Stimulated activated CD4-positive, alpha-beta T cell treated with anti-CD3 and anti-CD28 coated beads, Interleukin-4, amount 100 ng/mL, for 1 hour (primary cell): Measurements from ENCODE around the gene FAM163A.
"Not testable (repeated sequence)": the region's sequence is repeated elsewhere in the genome, so short reads cannot be mapped to it uniquely, and the experiment has no call there.

ENCODE experiments used
- DNase-seq: peaks from one replicate; pipeline ENCODE4 v3.0.0-alpha.2; 2020

Gene FAM163A

DNA sequence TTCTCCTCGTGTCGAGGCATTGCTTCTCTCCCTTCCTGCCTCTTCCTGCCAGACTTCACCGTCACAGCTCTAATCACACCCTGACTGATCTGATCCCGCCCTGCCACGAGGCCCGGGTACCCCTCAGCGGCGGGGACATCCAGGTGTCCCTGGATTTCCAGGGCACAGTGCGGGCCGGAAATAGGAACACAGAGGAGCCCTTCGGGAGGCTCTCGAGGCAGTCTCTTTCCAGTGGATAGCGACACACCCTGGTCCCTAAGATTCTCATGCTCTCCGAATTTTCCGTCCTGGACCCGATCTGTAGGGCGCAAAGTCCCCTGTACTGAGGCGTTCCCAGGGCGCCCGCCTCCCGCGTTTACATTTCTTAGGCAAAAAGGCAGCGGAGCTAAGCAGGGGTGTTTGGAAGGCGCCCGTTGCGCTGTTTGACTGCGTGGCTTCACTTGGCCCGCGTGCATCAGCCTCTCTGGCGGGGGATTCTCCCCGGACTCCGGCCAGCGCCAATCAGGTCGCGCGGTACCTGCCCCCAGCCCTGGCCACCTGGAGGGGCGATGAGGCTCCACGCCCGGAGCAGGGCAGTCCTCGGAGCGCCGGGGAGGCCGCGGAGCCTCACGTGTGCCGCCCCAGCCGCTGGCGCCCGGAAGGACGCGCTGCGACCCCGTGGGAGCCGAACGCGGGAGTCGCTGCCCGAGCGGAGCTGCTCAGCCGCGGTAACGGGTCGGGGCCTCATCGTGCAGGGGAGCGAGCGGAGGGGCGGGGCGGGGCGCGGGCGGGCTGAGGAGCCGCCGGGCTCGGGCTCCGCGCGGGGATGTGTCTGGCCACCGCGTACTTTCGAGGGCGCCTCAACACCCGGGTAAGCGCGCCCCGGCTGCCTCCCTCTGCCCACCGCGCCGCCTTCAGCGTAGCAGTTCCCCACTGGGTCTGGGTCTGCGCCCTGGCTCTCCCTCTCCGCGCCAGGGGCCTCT, at the start of gene FAM163A:
FAM163A (plus strand) TSS at position 575 of the 962 bp plus-strand sequence. CDS start 69,807 bp downstream, outside the sequence.
- DNase-seq: peak; percentile 7

- not testable (repeated sequence) for DNase-seq
These were observed 48.6 kb upstream of the FAM163A start for GRCh38 chr1:179694530-179694929.

GRCh38 chr1:179702946-179703539, 40.0 kb upstream of the FAM163A start:
- DNase-seq: no peak

DNA sequence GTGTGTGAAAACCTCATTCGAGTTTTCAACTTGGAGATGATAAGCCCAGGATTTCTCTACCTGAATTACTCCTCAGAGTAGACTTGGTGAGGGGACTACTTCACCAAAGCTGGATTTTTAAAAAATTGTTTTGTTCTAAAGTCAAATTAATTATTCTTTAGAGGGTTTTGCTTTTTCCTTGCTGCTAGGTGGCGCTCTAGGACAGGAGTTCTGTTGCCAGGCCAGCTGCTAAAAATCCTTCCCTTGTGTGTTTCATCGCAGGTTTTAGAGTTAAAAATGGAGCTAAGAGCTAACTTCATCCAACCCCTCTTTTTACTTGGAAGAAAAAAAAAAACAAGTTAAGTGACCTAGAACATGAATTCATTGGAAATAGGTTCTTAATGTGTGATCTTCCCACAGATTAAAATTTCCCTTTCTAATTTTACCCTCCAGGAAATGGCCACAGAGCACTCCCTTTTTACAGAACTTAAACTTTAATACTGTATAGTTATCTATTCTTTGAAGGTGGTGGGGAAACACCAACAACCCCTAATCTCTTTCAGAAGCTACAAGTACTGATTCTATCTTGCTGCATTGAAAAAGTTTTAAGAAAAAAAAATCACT, 36.7 kb upstream of the FAM163A start:
- peak; percentile 47 for DNase-seq

GRCh38 chr1:179707406-179707805, 35.7 kb upstream of the FAM163A start:
- DNase-seq: no peak

- DNase-seq: no peak
These were observed 34.5 kb upstream of the FAM163A start for GRCh38 chr1:179708434-179709195.

DNA sequence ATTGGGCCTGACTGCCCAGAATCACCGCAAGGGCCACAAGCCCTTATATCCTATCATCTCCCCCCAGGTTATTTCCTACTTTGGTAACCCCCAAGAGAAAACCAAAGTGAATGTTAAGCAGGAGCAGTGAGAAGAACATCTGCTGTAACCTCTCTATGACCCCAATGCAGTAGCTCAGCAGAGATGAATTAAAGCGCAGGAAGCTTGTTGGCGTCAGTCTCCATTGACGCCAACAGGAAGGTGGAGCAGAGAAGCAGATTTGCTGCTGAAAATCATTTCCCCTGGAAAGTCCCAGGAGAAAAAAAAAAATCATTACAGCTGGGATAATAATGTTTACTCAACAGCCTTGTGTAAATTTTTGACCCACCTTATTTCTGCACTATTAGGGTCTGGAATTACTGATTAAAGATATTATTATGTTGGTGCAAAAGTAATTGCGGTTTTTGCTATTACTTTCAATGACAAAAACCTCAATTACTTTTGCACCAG, 33.2 kb upstream of the FAM163A start:
- no peak for DNase-seq

DNA sequence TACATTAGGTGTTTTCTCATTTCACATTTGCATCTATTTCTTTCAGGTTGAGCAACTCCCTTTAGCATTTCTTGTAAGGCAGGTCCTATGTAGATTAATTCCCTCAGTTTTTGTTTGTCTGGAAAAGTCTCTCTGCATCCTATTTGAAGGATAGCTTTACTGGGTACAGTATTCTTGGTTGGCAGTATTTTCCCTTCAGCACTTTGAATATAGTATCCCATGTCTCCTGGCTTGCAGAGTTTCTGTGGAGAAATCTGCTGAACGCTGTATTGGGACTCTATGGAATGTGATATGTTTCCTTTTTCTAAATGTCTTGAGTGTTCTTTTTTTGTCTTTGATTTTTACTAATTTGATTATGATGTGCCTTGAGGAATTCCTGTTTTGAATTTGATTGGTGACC, 28.9 kb upstream of the FAM163A start:
- no peak for DNase-seq

- DNase-seq: no peak
These were observed 28.5 kb upstream of the FAM163A start for GRCh38 chr1:179714623-179715022.

DNA sequence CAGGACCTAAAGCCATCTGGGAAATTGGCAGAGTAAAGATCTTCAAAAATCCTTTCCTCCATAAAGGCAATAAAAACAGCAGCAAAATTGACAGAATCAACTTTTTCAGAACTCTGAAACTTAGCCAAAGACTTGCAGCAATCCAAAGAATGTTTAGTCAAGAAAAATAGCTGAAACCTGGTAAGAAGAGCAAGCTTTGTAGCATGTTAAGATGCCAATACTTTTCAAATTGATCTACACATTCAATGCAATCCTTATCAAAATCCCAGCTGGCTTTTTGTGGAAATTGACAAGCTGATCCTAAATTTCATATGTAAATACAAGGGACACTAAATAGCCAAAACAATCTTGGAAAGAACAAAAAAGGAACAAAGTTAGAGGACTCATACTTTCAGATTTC, 23.8 kb upstream of the FAM163A start:
- DNase-seq: no peak

- no peak for DNase-seq
These were observed 14.8 kb upstream of the FAM163A start for GRCh38 chr1:179728271-179728670.

- no peak for DNase-seq
These were observed 13.2 kb upstream of the FAM163A start for GRCh38 chr1:179729881-179730280.

GRCh38 chr1:179731643-179732042, 11.4 kb upstream of the FAM163A start:
- no peak for DNase-seq

DNA sequence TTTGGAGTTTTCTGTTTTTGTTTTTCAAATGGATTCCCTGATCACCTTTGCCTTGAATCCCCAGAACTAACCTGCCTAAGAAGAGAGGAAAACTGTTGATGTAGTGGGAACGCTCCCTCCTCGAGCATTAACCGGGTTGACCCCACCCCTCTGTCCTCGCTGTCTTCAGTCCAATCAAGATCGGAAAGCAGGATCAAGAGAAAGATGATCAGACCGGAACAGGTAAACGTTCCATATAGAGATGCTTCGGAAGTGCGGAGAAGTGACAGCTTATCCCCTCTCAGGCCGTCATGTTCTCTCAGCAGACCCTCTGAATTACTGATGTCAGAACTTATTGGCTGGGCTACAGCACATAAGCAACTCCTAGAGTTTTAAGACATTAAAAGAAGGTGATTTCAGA, 800 bp upstream of the FAM163A start:
- DNase-seq: no peak

- DNase-seq: no peak
These were observed 749 bp downstream of the FAM163A start for GRCh38 chr1:179743679-179744400.

DNA sequence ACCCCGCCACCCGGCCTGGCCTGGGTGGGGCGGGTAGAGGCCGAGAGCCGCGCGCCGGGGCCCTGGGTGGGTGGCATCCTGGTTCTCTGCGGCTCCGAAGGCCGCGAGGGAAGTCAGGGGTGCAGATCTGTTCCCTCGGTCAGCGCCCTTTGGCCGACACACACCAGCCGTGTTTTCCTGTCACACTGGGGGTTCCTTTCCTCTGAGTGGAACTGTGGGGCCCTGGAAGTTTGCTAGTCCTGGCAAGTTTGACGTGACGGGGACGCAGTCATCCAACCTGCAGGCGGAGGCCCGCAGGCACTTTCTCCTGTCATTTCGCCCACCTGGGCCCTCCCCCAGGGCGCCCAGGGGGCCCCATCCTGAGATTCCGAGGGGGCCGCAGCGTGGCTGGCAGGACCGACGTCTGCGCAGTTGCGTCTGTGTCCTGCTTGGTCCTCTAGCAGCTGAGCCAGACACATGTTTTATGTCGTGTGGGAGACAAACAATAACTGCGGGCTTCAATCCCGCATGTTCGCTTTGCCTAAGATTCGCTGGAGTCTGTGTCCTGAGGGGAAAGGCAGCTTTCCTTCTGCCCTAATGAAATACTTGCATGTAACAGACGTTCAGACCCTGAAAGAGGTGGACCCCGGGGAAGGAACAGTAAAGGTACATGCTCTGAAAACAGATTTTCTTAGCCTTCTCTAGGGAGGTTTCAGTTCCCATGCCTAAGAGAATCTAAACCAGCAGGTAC, 1.5 kb downstream of the FAM163A start:
- no peak for DNase-seq

- DNase-seq: no peak
These were observed 2.1 kb downstream of the FAM163A start for GRCh38 chr1:179745131-179745611.

GRCh38 chr1:179745743-179746142, 2.7 kb downstream of the FAM163A start:
- DNase-seq: no peak

GRCh38 chr1:179747611-179748010, 4.5 kb downstream of the FAM163A start:
- DNase-seq: no peak

DNA sequence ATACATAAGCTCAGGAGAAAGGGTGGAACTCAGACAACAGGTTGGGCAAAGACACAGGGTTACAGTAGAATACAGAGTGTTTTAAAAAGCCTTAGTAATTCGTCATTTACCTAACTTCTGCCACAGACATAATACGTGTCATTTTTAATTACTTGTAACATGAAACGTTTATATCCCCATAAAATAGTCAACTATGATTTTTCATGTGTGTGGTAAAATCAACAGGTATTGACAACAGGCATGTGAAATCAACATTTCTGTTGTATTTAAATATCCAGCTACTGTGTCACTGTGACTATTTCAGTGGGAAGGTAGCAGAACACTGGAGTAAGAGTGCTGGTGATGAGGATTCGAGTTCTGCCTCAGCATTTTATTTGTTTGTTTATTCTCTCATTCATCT, 5.7 kb downstream of the FAM163A start:
- DNase-seq: no peak

DNA sequence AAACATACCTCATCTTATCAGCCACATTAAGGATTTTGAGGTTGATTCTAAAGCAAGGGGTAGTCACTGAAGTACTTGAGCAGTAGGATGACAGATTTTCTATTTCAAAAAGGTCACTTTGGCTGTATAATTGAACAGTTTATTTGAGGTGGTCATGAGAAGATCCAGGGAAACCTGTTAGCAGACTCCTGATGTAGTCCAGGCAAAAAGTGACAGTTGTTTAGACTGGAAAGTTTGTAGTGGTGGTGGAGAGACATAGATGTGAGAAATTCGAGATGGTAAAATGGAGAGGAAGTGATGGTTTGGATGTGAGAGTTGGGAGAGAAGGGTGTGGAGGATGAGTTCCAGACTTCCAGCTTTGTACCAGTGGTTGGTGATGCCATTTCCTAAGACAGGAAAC, 7.5 kb downstream of the FAM163A start:
- no peak for DNase-seq
